Measurements from ENCODE around the gene KCNG2.

Gene KCNG2

GRCh38 chr18:79917169-79917852, 119.6 kb downstream of the KCNG2 start:
- H4K20me1 ChIP-seq (ENCODE audit: low read depth, low read length) = no peaks in the 10 kb centered on the region
- H3K36me3 ChIP-seq (ENCODE audit: low read length) = no peaks in the 10 kb centered on the region

DNA sequence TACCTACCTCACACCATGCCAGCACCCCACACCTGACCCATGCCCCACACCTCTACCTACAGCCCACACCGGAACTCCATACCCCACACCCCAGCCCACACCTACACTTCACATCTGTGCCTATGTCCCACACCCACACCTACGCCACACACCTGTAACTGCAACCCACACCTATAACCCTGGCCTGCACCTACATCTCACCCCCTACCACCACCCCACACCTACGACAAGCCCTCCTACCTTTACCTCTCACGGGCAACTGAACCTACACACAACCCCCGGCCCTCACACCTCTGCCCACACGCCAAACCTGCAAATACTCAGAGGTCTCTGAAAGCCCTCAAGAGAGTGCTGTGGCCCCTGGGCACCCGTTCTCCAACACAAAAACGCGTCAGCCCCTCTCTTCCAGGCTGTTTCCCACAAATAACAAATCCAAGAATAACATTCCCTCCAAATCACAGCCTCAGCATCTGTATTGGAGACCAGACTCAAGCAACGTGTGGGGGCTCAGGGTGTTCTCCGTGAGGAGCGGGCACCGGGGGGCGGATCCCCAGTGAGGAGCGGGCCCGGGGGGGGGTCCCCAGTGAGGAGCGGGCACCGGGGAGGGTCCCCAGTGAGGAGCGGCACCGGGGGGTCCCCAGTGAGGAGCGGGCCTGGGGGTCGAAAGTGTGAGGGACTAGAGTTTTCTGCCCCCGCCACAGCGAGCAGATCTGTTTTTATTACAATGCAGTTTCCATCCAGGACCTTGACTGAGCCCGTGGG, 120.3 kb downstream of the KCNG2 start:
- Histone ChIP-seq H3K4me2 (ENCODE audit: low read depth, low read length, poor library complexity, severe bottlenecking) (no peak overlapping the region), H4K20me1 (ENCODE audit: low read depth, low read length) (no peaks in the 10 kb centered on the region), H3F3A (ENCODE audit: insufficient read depth) (no peaks in the 10 kb centered on the region), H3K9me3 (ENCODE audit: insufficient read depth, low read length) (no peaks in the 10 kb centered on the region), H3K79me2 (ENCODE audit: insufficient read depth, low read length) (no peaks in the 10 kb centered on the region), H3K27ac (ENCODE audit: low read depth, low read length) (no peak overlapping the region), H3K4me3 (ENCODE audit: insufficient read depth, low read length, poor library complexity, severe bottlenecking) (no peak overlapping the region), H3K36me3 (ENCODE audit: low read length) (no peaks in the 10 kb centered on the region), H3K27me3 (ENCODE audit: low read length) (no peaks in the 10 kb centered on the region), H3K9me2 (replicated peaks; ENCODE audit: insufficient read depth, low read length) (no peaks in the 10 kb centered on the region), H3K9ac (ENCODE audit: low read length) (no peak overlapping the region), H2AFZ (ENCODE audit: low read depth, low read length, severe bottlenecking) (no peak overlapping the region)
- TF ChIP-seq, protein P1, sequence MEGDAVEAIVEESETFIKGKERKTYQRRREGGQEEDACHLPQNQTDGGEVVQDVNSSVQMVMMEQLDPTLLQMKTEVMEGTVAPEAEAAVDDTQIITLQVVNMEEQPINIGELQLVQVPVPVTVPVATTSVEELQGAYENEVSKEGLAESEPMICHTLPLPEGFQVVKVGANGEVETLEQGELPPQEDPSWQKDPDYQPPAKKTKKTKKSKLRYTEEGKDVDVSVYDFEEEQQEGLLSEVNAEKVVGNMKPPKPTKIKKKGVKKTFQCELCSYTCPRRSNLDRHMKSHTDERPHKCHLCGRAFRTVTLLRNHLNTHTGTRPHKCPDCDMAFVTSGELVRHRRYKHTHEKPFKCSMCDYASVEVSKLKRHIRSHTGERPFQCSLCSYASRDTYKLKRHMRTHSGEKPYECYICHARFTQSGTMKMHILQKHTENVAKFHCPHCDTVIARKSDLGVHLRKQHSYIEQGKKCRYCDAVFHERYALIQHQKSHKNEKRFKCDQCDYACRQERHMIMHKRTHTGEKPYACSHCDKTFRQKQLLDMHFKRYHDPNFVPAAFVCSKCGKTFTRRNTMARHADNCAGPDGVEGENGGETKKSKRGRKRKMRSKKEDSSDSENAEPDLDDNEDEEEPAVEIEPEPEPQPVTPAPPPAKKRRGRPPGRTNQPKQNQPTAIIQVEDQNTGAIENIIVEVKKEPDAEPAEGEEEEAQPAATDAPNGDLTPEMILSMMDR (IDR thresholded peaks at IDR 0.05; ENCODE audit: insufficient read depth, low read length, poor library complexity, severe bottlenecking) = no peak
- TF ChIP-seq EZH2phosphoT487 (conservative IDR thresholded peaks at IDR 0.05; ENCODE audit: low read length) = no peak

More at GRCh38 chr18:79917169-79917852, 119.6 kb downstream of the KCNG2 start:
- H3K9ac ChIP-seq (ENCODE audit: low read length) = no peak overlapping the region
- H3K9me2 ChIP-seq (replicated peaks; ENCODE audit: insufficient read depth, low read length) = no peaks in the 10 kb centered on the region
- H3K79me2 ChIP-seq (ENCODE audit: insufficient read depth, low read length) = no peaks in the 10 kb centered on the region
- no peaks in the 10 kb centered on the region for H3F3A ChIP-seq (ENCODE audit: insufficient read depth)
- H3K9me3 ChIP-seq (ENCODE audit: insufficient read depth, low read length) = no peaks in the 10 kb centered on the region
- no peak overlapping the region for H2AFZ ChIP-seq (ENCODE audit: low read depth, low read length, severe bottlenecking)
- H3K27me3 ChIP-seq (ENCODE audit: low read length) = no peaks in the 10 kb centered on the region
- no peak for TF ChIP-seq EZH2phosphoT487 (conservative IDR thresholded peaks at IDR 0.05; ENCODE audit: low read length)
- TF ChIP-seq, protein P1 (IDR thresholded peaks at IDR 0.05; ENCODE audit: insufficient read depth, low read length, poor library complexity, severe bottlenecking) = no peak
- no peak overlapping the region for H3K4me2 ChIP-seq (ENCODE audit: low read depth, low read length, poor library complexity, severe bottlenecking)
- no peak overlapping the region for H3K27ac ChIP-seq (ENCODE audit: low read depth, low read length)
- H3K4me3 ChIP-seq (ENCODE audit: insufficient read depth, low read length, poor library complexity, severe bottlenecking) = no peak overlapping the region

GRCh38 chr18:79918615-79919011, 120.9 kb downstream of the KCNG2 start:
- no peaks in the 10 kb centered on the region for H3K9me3 ChIP-seq (ENCODE audit: insufficient read depth, low read length)
- no peak overlapping the region for H3K9ac ChIP-seq (ENCODE audit: low read length)
- H3K79me2 ChIP-seq (ENCODE audit: insufficient read depth, low read length) = no peaks in the 10 kb centered on the region
- H3K27me3 ChIP-seq (ENCODE audit: low read length) = no peaks in the 10 kb centered on the region
- no peaks in the 10 kb centered on the region for H3K9me2 ChIP-seq (replicated peaks; ENCODE audit: insufficient read depth, low read length)
- no peak for TF ChIP-seq EZH2phosphoT487 (conservative IDR thresholded peaks at IDR 0.05; ENCODE audit: low read length)
- TF ChIP-seq, protein P1 (IDR thresholded peaks at IDR 0.05; ENCODE audit: insufficient read depth, low read length, poor library complexity, severe bottlenecking) = no peak
- H3K4me3 ChIP-seq (ENCODE audit: insufficient read depth, low read length, poor library complexity, severe bottlenecking) = no peak overlapping the region
- H3K4me2 ChIP-seq (ENCODE audit: low read depth, low read length, poor library complexity, severe bottlenecking) = no peak overlapping the region
- no peaks in the 10 kb centered on the region for H4K20me1 ChIP-seq (ENCODE audit: low read depth, low read length)
- no peaks in the 10 kb centered on the region for H3K36me3 ChIP-seq (ENCODE audit: low read length)
- no peak overlapping the region for H3K27ac ChIP-seq (ENCODE audit: low read depth, low read length)
- no peak overlapping the region for H2AFZ ChIP-seq (ENCODE audit: low read depth, low read length, severe bottlenecking)
- H3F3A ChIP-seq (ENCODE audit: insufficient read depth) = no peaks in the 10 kb centered on the region

Data from SU-DHL-6 (cell line).